NT2/D1 (cell line): ENCODE measurements around the gene LETM1.

Experiments
- SUZ12 ChIP-seq: IDR thresholded peaks from 2 replicates; pipeline ENCODE4 v1.6.1; 2011; ENCODE audit not compliant: insufficient read length, insufficient read depth; ENCODE audit errors: extremely low read depth
- YY1 ChIP-seq: IDR thresholded peaks from 2 replicates; pipeline ENCODE4 v1.6.1; 2011; ENCODE audit not compliant: insufficient read length, insufficient read depth
- ZNF274 ChIP-seq: IDR thresholded peaks from 2 replicates; pipeline ENCODE4 v1.6.1; 2011; ENCODE audit warnings: mild to moderate bottlenecking, low read depth, low read length

DNA sequence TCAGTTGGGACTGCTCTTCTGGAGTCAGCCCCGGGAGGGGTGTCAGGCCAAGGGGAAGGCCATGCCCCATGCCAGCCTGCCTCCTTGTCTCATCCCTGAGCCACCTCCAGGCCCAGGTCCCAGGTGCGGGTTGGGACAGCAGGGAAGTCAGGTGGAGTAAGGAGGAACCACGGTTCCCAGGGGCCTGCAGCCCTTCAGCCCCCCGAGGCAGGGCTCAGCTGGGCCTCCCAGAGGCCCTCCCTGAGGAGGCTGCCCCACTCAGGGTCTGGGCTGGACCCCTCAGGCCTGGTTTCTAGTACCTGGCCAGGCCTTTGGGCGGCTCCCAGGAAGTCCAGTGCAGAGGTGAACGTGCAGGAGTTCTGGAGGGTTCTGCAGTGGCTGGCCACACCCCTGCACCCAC, 86.3 kb downstream of the LETM1 start:
- TF ChIP-seq YY1 (no peak), SUZ12 (no peak), ZNF274 (no peak)
